Limb (tissue), 2 donors: ENCODE measurements around the gene IST1.
"Not testable (repeated sequence)": the region's sequence is repeated elsewhere in the genome, so short reads cannot be mapped to it uniquely, and the experiment has no call there.

Source experiments
- DNase-seq, 2 donors: peaks; one replicate each; pipeline ENCODE4 v3.0.0-alpha.2; 2016; ENCODE audit errors: extremely low spot score in 2 of 2

The IST1 gene

GRCh38 chr16:71894921-71895678, at the start of gene IST1:
Gene IST1 (plus strand): TSS chr16:71895531. CDS start chr16:71915641, 20,110 bp downstream.
- peak; percentile 97 to 98 for DNase-seq

GRCh38 chr16:71845639-71846430, 49.5 kb upstream of the IST1 start, which contains the start of gene ATXN1L:
Gene ATXN1L (plus strand): TSS chr16:71845976. CDS start chr16:71849741, 3,765 bp downstream.
- peak; percentile 86 to 97 for DNase-seq

GRCh38 chr16:71846431-71846830, 48.9 kb upstream of the IST1 start:
- DNase-seq = peak in 1 of 2 donors; percentile 38

GRCh38 chr16:71847096-71847495, 48.2 kb upstream of the IST1 start:
- DNase-seq = no peak

GRCh38 chr16:71848622-71849021, 46.7 kb upstream of the IST1 start:
- DNase-seq = no peak

- DNase-seq = no peak
Observed at GRCh38 chr16:71851746-71852145, 43.6 kb upstream of the IST1 start.

- DNase-seq = no peak
Observed at GRCh38 chr16:71852158-71852557, 43.2 kb upstream of the IST1 start.

GRCh38 chr16:71852561-71852960, 42.8 kb upstream of the IST1 start:
- no peak for DNase-seq

- no peak for DNase-seq
Observed at GRCh38 chr16:71853413-71853812, 41.9 kb upstream of the IST1 start.

- DNase-seq = no peak
Observed at GRCh38 chr16:71854369-71854948, 40.9 kb upstream of the IST1 start.

- DNase-seq = no peak
Observed at GRCh38 chr16:71855937-71856662, 39.2 kb upstream of the IST1 start.

- DNase-seq = no peak
Observed at GRCh38 chr16:71859762-71860521, 35.4 kb upstream of the IST1 start.

- DNase-seq = no peak
Observed at GRCh38 chr16:71863995-71864394, 31.3 kb upstream of the IST1 start.

GRCh38 chr16:71865173-71865863, 30.0 kb upstream of the IST1 start:
- no peak for DNase-seq

- not testable (repeated sequence) for DNase-seq
Observed at GRCh38 chr16:71867175-71867574, 28.2 kb upstream of the IST1 start.

- DNase-seq = no peak
Observed at GRCh38 chr16:71867939-71868338, 27.4 kb upstream of the IST1 start.

- DNase-seq = no peak
Observed at GRCh38 chr16:71869089-71869488, 26.2 kb upstream of the IST1 start.

- no peak for DNase-seq
Observed at GRCh38 chr16:71870818-71871217, 24.5 kb upstream of the IST1 start.

GRCh38 chr16:71873199-71873598, 22.1 kb upstream of the IST1 start:
- DNase-seq = no peak

- no peak for DNase-seq
Observed at GRCh38 chr16:71878911-71879310, 16.4 kb upstream of the IST1 start.
